IMR-90 (cell line): ENCODE measurements around the gene KCNE2. TPM values are rescaled to one million over a fixed set of nuclear protein-coding genes. Genes with fewer than 3 reads are reported as not detected.

Experiments
- ATAC-seq: fragments of 200-7000 bp; cut with Tn5 transposase; 2 replicates; pipeline ENCODE4 v1.9.1; 2020; ENCODE audit warnings: low read depth, mild to moderate bottlenecking, moderate library complexity
- BruUV-seq: library from RNA; stranded (reverse); fragments of 400-500 nt; replicated peaks from 2 replicates; lab custom pipeline; 2021; lab: Mats Ljungman, UMichigan
- CTCF ChIA-PET: fragments of 300-600 bp; formaldehyde crosslinking; extraction: SDS; loops from one replicate; lab custom pipeline; 2021; ENCODE audit warnings: antibody characterized with exemption; lab: Yijun Ruan, JAX
- POLR2A ChIA-PET: fragments of 300-600 bp; sonication (Branson Sonifier 250); formaldehyde crosslinking; loops from one replicate; lab custom pipeline; 2022; ENCODE audit warnings: antibody characterized with exemption; ENCODE audit not compliant: unreplicated experiment; lab: Charles Lee
- DNase-seq: peaks from one replicate; pipeline ENCODE4 v3.0.0; 2013
- H2AFZ ChIP-seq: replicated peaks from 2 replicates; pipeline ENCODE3; 2013; ENCODE audit warnings: low read length, mild to moderate bottlenecking; ENCODE audit not compliant: poor library complexity
- H2AK5ac ChIP-seq: 2 replicates; pipeline ENCODE4 v1.6.1; 2013; ENCODE audit warnings: low read depth, low read length, inconsistent platforms
- H2AK9ac ChIP-seq: replicated peaks from 2 replicates; pipeline ENCODE3; 2013; ENCODE audit warnings: mild to moderate bottlenecking, low read depth, low read length, moderate library complexity; ENCODE audit not compliant: poor library complexity
- H2BK120ac ChIP-seq: 2 replicates; pipeline ENCODE4 v1.6.1; 2013; ENCODE audit warnings: low read depth, low read length, inconsistent platforms
- H2BK15ac ChIP-seq: 3 replicates; pipeline ENCODE4 v1.6.1; 2013; ENCODE audit warnings: low read depth, low read length, inconsistent platforms
- H2BK20ac ChIP-seq: 2 replicates; pipeline ENCODE4 v1.6.1; 2013; ENCODE audit warnings: low read depth, mild to moderate bottlenecking, inconsistent platforms, low read length, moderate library complexity
- H2BK5ac ChIP-seq: 2 replicates; pipeline ENCODE4 v1.6.1; 2013; ENCODE audit warnings: mild to moderate bottlenecking, low read depth, low read length, inconsistent platforms; ENCODE audit not compliant: poor library complexity, severe bottlenecking
- H3K14ac ChIP-seq: replicated peaks from 2 replicates; pipeline ENCODE4 v1.6.1; 2013; ENCODE audit warnings: low read depth, low read length, inconsistent platforms
- H3K18ac ChIP-seq: 2 replicates; pipeline ENCODE4 v1.6.1; 2013; ENCODE audit warnings: low read depth, low read length, control low read depth
- H3K23ac ChIP-seq: 2 replicates; pipeline ENCODE4 v1.6.1; 2013; ENCODE audit warnings: low read depth, low read length, inconsistent platforms
- H3K27ac ChIP-seq: 2 replicates; pipeline ENCODE4 v1.5.1; 2013; ENCODE audit warnings: mild to moderate bottlenecking, control low read depth, low read length; ENCODE audit not compliant: insufficient read depth
- H3K27me3 ChIP-seq: 2 replicates; pipeline ENCODE4 v1.6.1; 2013; ENCODE audit warnings: low read length; ENCODE audit not compliant: control insufficient read depth, insufficient read depth
- H3K36me3 ChIP-seq: 2 replicates; pipeline ENCODE4 v1.6.1; 2013; ENCODE audit warnings: low read length, mixed read lengths; ENCODE audit not compliant: control insufficient read depth, insufficient read depth
- H3K4ac ChIP-seq: 2 replicates; pipeline ENCODE4 v1.6.1; 2013; ENCODE audit warnings: low read depth, low read length, inconsistent platforms
- H3K4me1 ChIP-seq: 2 replicates; pipeline ENCODE4 v1.6.1; 2013; ENCODE audit warnings: low read length, mixed read lengths; ENCODE audit not compliant: control insufficient read depth, insufficient read depth
- H3K4me2 ChIP-seq: 2 replicates; pipeline ENCODE4 v1.6.1; 2013; ENCODE audit warnings: low read depth, mild to moderate bottlenecking, control low read depth, low read length, moderate library complexity
- H3K4me3 ChIP-seq: 2 replicates; pipeline ENCODE4 v1.5.1; 2013; ENCODE audit warnings: low read depth, mild to moderate bottlenecking, control low read depth, low read length, moderate library complexity; ENCODE audit not compliant: insufficient read depth
- H3K56ac ChIP-seq: 2 replicates; pipeline ENCODE4 v1.6.1; 2013; ENCODE audit warnings: low read length, inconsistent platforms; ENCODE audit not compliant: insufficient read depth; ENCODE audit errors: extremely low read depth
- H3K79me1 ChIP-seq, 2 experiments: 2 replicates each; pipeline ENCODE4 v1.6.1; 2013; ENCODE audit warnings: low read length in 2 of 2, inconsistent platforms in 1 of 2, low read depth in 1 of 2
- H3K9ac ChIP-seq: 2 replicates; pipeline ENCODE4 v1.6.1; 2013; ENCODE audit warnings: low read depth, low read length, control low read depth
- H3K9me1 ChIP-seq: 2 replicates; pipeline ENCODE4 v1.6.1; 2013; ENCODE audit warnings: low read length, inconsistent platforms; ENCODE audit not compliant: insufficient read depth
- H3K9me3 ChIP-seq: 2 replicates; pipeline ENCODE4 v1.6.1; 2013; ENCODE audit warnings: low read length; ENCODE audit not compliant: control insufficient read depth, insufficient read depth
- H4K20me1 ChIP-seq: 2 replicates; pipeline ENCODE4 v1.6.1; 2013; ENCODE audit warnings: low read length, inconsistent platforms; ENCODE audit not compliant: insufficient read depth
- H4K5ac ChIP-seq: 2 replicates; pipeline ENCODE4 v1.6.1; 2013; ENCODE audit warnings: mild to moderate bottlenecking, low read depth, low read length, control low read depth
- H4K8ac ChIP-seq, 2 experiments: 2 replicates each; pipeline ENCODE4 v1.6.1; 2013; ENCODE audit warnings: low read depth in 2 of 2, low read length in 2 of 2, control low read depth in 1 of 2, inconsistent platforms in 1 of 2
- H4K91ac ChIP-seq: 2 replicates; pipeline ENCODE4 v1.6.1; 2013; ENCODE audit warnings: low read depth, low read length, inconsistent platforms; ENCODE audit not compliant: insufficient read depth
- CEBPB ChIP-seq: IDR thresholded peaks from 2 replicates; pipeline ENCODE4 v1.6.1; 2012; ENCODE audit warnings: low read depth, low read length, improper control_type of control experiment
- ELK1 ChIP-seq: fragments of 150-350 bp; IDR thresholded peaks from 2 replicates; pipeline ENCODE4 v1.6.1; 2016; ENCODE audit warnings: low read depth, mild to moderate bottlenecking, low read length, moderate library complexity, borderline replicate concordance
- MAFK ChIP-seq: IDR thresholded peaks from 2 replicates; pipeline ENCODE4 v1.6.1; 2012; ENCODE audit warnings: low read depth, low read length, improper control_type of control experiment
- MAZ ChIP-seq: IDR thresholded peaks from 2 replicates; pipeline ENCODE4 v1.6.1; 2012; ENCODE audit warnings: low read depth, mild to moderate bottlenecking, low read length, improper control_type of control experiment, moderate library complexity, borderline replicate concordance
- RCOR1 ChIP-seq: IDR thresholded peaks from 2 replicates; pipeline ENCODE4 v1.6.1; 2012; ENCODE audit warnings: mild to moderate bottlenecking, low read length, improper control_type of control experiment; ENCODE audit not compliant: insufficient replicate concordance
- WGBS, 2 experiments: methylation state at CpG; one replicate each; pipeline versions ENCODE4 v1.1.5 to v1.1.7; 2013; ENCODE audit warnings: missing lambda C conversion rate in 2 of 2; ENCODE audit not compliant: insufficient read length in 1 of 2; ENCODE audit errors: extremely low coverage in 2 of 2; 5-methylcytosine and 5-hydroxymethylcytosine counted together
- dilution Hi-C: fragments of 300-500 bp; cut with HindIII; formaldehyde crosslinking; loops from one replicate; pipeline ENCODE4 v1.14.3; 2018; ENCODE audit warnings: low sequenced_read_pairs; ENCODE audit not compliant: unreplicated experiment
- in situ Hi-C: fragments of 300-500 bp; cut with MboI; formaldehyde crosslinking; loops from 3 replicates; pipeline ENCODE4 v1.14.3; 2019; ENCODE audit warnings: low sequenced_read_pairs, inconsistent platforms, mixed read lengths
- intact Hi-C: fragments of 100-400 bp; cut with micrococcal nuclease; formaldehyde crosslinking; loops from 2 replicates; pipeline ENCODE4 v1.10.0; 2022
- polyA plus RNA-seq, 3 experiments: library from polyadenylated mRNA; depleted of rRNA; stranded (reverse); fragments of >200 nt; gene quantifications; 2 replicates each; pipeline ENCODE4 v1.2.3, GENCODE V29; 2012; ENCODE audit warnings: low replicate concordance in 1 of 3
- total RNA-seq: library from RNA; depleted of rRNA; stranded (reverse); fragments of >200 nt; gene quantifications from 2 replicates; pipeline ENCODE4 v1.2.3, GENCODE V29; 2012
- TF ChIP-seq, protein P1 (sequence below): fragments of 150-350 bp; IDR thresholded peaks from 2 replicates; pipeline ENCODE4 v1.6.1; 2017; ENCODE audit warnings: mild to moderate bottlenecking, antibody characterized with exemption, low read length, low read depth

Gene KCNE2
- total and polyA plus RNA-seq, 2 of the 4 experiments (the other 2 are of a cell fraction) = not detected

DNA sequence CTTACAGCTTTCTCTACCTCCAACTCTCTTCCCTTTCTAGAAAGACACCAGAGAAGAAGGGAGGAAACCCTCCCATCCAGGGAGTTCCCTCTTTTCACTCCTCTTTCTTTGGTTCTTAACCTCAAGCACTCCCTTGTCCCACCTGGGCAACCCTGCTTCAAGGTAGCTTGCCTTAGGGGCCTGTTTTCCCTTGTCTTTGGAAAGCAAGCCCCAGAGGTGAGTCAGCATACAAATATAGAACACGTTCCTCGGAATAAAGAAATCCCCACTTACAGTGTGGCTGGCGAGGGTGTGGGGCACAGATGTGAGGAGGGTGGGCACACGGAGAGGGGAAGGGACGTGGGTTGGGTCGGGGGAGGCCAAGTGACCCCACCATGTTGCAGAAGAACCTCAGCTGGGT is 26.1 kb upstream of the KCNE2 start:
- Histone ChIP-seq H2BK120ac (peak overlapping the region; percentile 96), H2AFZ (no peak overlapping the region), H2BK15ac (peak overlapping the region; percentile 89; the same call in 2 of the 3 replicates), H3K56ac (no peak overlapping the region), H3K79me1 (no peaks in the 10 kb centered on the region), H3K27ac (no peak overlapping the region), H3K4me3 (no peak overlapping the region), H3K27me3 (no peaks in the 10 kb centered on the region; the same call in 1 of the 2 replicates), H4K91ac (peak overlapping the region; percentile 86), H3K23ac (peak overlapping the region; percentile 46; the same call in 1 of the 2 replicates), H3K36me3 (no peaks in the 10 kb centered on the region), H3K9me1 (peaks cover 11% of the 10 kb centered on the region), H3K4ac (peak overlapping the region; percentile 94), H3K9me3 (no peaks in the 10 kb centered on the region), H4K5ac (peak overlapping the region; percentile 93; the same call in 1 of the 2 replicates), H3K14ac (peak overlapping the region; percentile 77; the same call in 1 of the 2 replicates), H2BK20ac (peak overlapping the region; percentile 93), H2BK5ac (peak overlapping the region; percentile 90), H3K4me2 (no peak overlapping the region), H3K18ac (peak overlapping the region; percentile 79; the same call in 1 of the 2 replicates), H4K8ac (peak overlapping the region; percentile 19 to 79; a peak in 2 of 4 replicates), H2AK5ac (peak overlapping the region; percentile 74), H3K4me1 (peaks cover 36% of the 10 kb centered on the region), H3K9ac (no peak overlapping the region), H4K20me1 (no peaks in the 10 kb centered on the region), H2AK9ac (no peak overlapping the region)
- TF ChIP-seq ELK1 (no peak), MAFK (no peak), RCOR1 (no peak), CEBPB (no peak), MAZ (no peak)
- TF ChIP-seq, protein P1, sequence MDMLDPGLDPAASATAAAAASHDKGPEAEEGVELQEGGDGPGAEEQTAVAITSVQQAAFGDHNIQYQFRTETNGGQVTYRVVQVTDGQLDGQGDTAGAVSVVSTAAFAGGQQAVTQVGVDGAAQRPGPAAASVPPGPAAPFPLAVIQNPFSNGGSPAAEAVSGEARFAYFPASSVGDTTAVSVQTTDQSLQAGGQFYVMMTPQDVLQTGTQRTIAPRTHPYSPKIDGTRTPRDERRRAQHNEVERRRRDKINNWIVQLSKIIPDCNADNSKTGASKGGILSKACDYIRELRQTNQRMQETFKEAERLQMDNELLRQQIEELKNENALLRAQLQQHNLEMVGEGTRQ = no peak
- no TSS peak for BruUV-seq
- DNase-seq (no peak), ATAC-seq (no peak)
- CTCF ChIA-PET = interaction anchor here (0.5 kb wide), 1 partner anchor 365 kb away, joined by 5 read pairs; no protein-coding TSS in a partner anchor
- dilution Hi-C loops (no loop called here), intact Hi-C loops (no loop called here), in situ Hi-C loops (no loop called here)
- WGBS, 2 experiments = 75% methylated on average over 2 of the region's 6 CpGs; no CpG with 5 or more reads in 1 of the 2 experiments
- POLR2A ChIA-PET = no interaction called here
